Bone marrow (tissue), 2 donors: ENCODE results near the gene SCN11A.
A peak's percentile ranks its signal among the peaks of the same experiment; 100 is the strongest.

ENCODE experiments used
- DNase-seq, 2 donors: peaks; one replicate each; lab custom pipeline; 2025; lab: John Stamatoyannopoulos, UW

Gene SCN11A

DNA sequence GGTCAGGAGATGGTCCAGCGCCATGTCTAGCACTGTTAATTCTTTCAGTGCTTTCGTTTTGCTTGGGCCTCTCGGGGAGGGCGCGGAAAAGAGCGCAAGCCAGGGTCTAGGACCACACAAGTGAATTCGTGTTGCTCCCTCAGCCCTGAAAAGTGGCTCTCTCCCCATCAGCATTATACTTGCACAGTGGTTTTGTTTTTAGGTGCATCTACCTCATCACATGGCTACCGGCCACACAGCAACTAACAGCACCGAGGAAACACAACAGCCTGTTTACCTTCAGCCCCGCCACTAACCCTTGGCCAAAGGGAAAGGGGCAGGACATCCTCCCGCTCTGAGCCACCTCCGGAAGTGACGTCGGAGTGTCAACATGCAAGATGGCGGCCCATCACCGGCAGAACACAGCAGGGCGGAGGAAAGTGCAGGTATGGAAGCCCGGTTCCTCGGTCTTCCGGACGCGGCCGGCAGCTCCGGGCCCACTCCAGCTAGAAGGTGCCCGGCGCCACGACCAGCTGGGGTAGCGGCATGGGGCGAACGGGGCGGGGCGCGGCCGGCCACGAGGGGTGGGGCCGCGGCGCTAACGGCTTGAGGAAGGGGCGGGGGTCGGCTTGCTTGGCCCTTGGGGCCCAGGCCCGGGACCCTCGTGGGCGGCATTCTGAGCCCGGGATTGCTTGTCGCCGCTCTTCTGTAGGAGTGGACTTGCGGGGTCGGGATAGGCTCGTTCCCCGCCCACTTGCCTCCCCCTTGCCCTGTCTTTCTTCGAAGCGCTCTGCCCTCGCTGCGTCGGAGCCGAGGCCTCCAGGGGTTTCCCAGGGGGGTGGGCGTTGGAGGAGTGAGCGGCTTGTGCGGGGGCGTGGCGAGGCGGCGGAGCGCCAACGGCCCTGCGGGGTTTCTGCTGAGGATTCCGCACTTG, at the start of gene SCN11A, which contains the start of gene WDR48:
Gene SCN11A (minus strand): TSS at position 296 of the 913 bp plus-strand sequence. CDS start 101,582 bp downstream, outside the sequence.
Gene WDR48 (plus strand): TSS at position 368 of the 913 bp plus-strand sequence. CDS start 10 bp downstream, at position 378.
- DNase-seq = peak; percentile 75 to 78

- peak in 1 of 2 donors; percentile 44 for DNase-seq
Observed at GRCh38 chr3:39101022-39101689, 49.4 kb upstream of the SCN11A start.

DNA sequence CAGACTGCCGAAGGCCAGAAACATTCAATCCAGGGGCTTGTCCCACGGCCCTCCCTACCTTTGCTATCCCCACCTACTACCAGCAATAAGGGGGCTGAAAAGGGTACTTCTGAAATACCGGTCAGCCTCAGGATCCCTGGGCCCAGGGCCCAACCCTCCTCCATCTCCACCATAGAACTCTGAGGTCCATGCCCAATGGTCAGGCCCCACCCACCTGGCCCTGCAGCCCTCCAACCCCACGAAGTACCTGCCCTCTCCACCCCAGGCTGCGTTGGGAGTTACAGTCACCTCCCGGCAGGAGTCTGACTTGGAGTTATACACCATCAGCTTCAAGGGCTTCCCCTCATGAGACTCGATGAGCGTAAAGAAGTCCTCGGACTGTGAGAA, 48.7 kb upstream of the SCN11A start:
- no peak for DNase-seq

DNA sequence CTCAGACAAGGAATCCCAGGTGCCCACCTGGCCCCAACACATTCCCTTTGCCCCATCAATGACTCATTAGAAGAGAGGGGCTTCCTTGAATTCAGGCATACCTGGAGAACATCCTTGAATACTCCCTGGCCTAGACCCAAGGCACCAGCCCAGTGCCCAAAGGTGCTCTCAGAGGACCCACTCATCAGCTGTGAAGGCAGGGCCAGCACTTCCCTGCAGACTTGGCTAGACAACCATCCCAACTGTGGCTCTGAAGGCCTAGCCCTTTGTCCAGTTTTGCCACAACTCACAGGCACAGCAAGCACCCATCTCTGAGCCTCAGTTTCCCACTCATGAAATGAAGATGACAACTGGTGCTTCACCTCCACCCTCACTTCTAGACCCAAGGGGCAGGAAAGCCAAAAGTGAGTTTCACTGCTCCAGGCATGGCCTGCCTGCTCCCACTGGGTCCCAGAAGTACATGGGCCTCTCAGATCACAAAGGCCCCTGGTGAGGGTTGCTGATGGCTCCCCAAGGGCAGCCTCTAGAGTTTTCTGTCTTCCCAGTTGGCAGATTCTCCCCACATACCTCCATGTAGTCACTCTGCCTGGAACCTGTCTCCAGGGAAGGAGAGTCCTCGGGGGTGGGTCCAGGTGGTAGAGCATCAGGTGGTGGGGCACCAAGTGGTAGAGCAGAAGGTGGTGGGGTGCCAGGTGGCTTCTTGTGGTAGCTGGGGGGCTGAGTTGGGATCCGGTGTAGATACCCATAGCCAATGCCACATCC, 48.2 kb upstream of the SCN11A start:
- no peak for DNase-seq

DNA sequence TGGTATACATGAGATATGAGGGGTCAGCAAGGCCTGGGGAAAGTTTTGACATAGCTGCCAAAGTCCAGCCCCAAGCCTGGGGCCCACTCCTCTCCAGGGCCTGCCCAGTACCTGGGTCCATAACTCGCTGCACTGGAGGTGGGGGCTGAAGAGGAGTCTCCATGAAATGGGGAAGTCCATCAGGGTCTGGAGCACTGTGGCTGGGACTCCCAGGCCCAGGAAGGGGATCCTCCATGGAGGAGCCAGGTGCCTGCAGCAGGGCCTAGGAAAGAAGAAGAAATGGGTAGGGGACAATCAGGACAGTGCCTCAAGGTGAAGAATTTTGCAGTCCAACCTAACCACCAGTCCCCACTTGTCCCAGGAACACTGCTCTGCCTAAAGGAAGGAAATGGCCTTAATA, 47.5 kb upstream of the SCN11A start:
- no peak for DNase-seq

DNA sequence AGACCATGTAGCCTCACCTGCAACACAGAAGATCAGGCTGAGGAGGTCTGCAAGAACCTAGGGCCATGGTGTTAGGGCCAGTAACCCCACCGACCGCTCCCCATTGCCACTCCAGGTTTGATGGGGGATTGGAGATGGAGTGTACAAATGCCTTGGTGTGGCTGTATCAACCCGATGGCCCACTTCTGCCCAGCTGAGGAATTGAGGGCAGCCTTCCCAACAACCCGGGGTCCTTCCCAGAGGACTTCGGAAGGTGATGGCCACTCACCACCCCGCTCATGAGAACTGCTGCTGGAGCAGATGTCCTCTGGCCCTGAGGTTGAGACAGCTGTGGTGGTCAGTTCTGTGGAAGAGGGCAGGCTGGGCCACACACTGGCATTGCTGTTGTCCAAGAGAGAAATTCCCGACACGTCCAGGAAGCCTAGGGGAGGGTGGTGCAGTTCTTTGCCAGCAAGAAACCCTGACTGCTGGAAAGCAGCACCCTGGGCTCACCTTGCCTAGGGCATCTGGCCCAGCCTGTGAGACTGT, 46.8 kb upstream of the SCN11A start:
- no peak for DNase-seq

DNA sequence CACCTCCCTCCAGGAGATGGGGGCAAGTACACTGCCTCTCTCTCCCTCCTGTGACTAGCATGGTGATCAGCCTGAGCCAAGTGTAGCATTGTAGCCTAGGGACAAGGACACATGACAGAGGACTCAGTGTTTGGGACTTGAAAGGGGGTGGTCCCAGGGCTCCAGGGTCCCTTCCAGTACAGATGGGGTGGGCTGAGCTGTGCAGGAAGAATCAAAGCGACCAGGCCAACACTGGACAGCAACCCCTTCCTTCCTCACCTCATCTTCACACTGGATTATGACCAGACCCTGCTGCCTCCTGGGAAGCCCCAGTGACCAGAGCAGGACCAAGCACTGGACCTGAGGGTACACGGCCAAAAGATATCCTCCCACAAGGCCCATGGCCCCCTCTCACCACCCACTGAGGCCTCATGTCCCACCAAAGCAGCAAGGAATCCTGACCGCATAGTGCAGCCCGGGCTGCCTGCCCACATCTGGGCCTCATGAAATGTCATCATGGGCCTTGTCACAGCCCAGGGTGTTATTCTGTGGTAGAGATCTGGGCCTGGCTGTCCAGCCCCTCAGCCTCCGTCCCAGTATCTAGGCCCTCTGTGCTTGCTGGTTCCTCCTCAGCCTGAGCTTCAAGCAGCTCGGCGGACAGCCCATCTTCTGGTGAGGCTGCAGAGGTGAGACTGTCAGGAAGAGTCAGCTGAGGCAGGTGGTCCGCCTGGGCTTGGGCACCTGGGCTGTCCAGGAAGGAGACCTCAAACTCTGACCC, 46.1 kb upstream of the SCN11A start:
- no peak for DNase-seq

DNA sequence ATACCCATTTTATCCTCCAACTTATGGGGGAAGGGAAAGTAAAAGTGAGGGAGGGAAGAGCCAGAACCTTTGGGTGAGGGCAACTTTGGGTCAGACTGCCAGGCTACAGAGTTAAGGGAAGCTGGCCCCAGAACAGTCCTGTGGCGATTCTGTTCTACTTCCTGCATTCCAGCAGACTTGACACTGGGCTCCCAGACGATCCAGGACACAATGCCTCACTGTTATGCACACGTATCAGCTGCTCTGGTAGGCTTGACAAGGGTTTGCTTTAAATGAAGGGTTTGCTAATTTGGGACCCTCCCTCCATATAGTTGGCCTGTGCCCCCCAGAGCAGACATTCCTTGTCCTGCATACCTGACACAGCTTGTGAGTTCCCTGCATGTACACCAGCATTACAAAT, 45.0 kb upstream of the SCN11A start:
- DNase-seq = no peak

DNA sequence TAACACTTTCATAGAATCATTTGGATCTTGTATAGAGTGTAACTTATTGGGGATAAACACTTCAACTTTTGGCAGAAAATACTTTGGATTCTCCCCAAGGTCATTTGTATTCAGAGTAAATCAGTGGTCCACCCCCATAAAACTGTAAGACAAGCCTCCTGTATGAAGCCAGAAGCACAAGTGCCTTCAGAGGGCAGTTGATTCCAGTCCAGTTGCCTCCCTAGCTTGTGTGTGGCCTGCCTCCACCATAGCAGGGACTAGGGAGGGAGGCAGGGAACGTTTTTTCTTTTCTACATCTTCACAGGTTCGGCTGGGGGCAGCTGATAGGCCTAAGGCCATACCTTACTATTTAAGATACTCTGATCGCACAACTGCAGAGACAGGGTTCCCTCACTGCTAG, 44.0 kb upstream of the SCN11A start:
- no peak for DNase-seq

DNA sequence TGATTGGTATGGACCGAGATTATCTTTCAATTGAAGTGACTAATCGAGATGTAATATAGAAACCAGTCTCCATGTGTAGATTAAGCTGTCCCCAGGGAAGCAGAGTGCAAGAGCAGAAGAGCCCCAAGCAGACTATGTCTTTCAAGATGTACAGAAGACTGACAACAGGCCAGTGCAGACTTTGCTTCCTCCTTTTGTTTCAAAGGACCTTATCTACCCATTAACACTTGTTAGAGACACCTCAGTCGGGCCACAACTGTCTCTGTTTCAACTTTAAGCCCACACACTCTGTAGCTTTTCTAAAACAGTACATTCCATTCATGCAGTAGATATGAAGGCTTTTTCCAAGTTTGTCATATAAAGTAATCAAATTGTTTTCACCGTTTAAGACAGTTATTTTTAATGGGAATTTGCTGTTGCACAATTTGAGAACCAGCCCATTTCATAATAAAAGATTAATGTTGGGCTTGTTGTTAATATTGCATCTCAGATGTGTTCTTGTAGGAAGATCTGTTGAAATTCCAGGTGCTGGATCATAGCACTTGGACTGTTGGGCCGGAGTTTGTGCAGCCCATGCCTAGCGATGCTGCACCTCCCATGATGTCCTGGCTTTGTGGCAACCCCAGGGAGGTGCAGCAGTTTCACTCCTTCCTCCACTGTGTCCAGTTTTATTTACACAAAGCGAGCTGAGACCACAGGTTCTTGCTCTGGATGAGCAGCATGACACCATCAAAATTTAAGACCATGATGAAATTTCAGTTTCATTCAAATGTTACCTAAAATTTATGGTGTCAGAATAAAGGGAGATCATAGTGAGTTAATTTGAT, 43.3 kb upstream of the SCN11A start:
- no peak for DNase-seq

DNA sequence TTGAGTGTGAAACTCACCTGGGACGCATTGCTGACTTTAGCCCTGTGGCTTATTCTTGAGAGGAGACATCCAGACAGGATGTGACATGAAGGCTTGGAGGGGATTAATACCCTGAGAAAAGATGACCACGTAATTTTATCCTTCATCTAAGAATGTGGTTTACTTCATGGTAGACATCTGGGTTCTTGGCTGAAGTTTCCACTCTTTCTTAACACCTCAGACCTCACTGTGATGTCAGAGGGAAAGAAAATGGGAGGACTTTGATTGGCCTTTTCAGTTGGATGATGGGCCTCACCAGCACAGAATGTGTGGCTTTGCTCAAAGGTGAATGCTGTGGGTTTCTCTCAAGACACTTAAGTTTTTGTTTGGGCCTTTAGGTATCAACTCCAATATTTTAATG, 39.2 kb upstream of the SCN11A start:
- DNase-seq = no peak

DNA sequence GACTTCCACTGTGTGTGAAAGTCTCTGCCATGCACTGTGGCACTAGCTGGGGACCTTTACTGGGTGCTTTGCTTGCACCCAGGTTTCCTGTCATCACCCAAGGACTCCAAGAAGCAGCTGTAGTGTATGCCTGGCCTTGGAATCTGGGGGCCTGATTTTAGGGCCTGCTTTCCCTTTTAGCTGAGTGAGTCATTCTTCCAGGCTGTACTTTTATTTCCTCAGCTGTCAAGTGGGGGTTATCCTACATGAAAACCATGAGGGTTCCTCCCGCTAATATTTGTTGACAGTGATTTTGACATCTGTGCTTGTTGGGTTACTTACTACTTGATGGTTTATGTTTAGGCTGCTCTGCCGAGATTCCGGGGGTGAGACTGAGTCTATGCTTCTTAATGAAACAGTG, 37.1 kb upstream of the SCN11A start:
- DNase-seq = no peak

DNA sequence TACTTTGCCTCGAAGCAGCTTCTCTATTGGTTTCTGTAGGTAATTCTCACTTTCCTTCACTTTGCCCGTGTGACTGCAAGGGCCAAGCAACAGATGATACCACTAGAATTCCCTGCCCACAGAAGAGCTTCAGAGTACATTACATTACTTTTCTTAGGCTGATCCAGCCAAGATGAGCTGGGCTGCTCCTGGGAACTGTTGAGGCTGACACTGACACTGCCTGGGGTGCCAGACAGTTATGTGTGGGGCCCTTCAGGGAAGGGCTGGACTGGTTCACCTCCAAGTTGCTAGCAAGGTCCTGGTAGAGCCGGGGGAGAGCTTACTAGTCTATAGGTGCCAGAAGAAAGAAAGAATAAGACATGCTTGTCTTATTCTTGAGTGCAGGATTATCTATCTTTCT, 36.7 kb upstream of the SCN11A start:
- no peak for DNase-seq

DNA sequence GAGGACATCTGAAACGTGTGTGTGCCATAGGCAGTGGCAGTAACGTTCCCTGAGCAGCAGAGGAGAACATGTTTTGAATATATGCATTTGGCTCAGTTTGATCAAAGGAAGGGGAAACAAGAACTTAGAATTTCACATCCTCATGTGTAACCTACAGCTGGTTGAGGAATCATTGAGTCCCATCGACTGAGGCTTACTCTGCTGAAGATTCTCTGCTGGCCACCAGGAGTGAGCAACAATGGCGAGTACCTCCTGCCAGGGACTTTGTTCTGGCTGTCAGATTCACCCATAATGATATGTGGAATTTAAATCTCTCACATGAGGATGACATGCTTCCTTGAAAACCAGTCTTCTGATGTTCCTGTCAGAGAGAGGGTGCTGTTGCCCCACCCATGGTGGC, 34.4 kb upstream of the SCN11A start:
- no peak for DNase-seq

- no peak for DNase-seq
Observed at GRCh38 chr3:39082666-39083313, 31.0 kb upstream of the SCN11A start.

DNA sequence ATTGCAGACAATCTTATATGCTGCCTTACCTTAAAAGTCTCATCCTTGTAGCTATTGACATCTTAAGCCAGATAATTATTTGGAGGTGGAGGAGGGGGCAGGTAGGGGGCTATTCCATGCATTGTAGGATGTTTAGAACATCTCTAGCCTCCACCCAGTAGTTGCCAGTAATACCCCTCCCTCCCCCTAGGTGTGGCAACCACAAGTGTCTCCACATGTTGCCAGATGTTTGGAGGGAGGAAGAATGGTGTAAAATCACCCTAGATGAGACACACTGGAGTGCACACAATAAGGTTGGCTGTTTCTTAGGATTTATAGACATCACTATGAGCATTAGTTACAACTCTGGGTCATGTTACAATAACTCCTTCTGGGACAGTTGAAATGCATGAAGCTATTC, 28.3 kb upstream of the SCN11A start:
- DNase-seq = no peak

GRCh38 chr3:39079530-39079929, 27.8 kb upstream of the SCN11A start:
- no peak for DNase-seq

- no peak for DNase-seq
Observed at GRCh38 chr3:39075910-39076309, 24.2 kb upstream of the SCN11A start.

DNA sequence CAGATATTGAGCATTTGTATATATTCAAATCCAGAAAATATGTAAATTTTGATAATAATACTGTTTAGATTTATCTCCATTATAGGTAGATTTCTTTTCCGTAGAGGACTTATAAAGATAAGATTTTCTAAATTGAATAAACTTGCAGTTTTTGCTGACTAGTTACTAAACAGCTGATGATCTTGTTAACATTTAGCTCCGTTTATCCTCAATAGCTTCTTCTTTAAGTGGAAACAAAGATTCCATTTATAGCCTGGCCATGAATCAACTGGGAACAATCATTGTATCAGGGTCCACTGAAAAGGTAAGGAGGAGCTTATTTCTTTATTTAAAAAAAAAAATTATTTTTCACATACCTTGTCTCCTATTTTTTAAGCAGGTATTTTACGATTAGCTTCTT, 16.8 kb upstream of the SCN11A start:
- no peak for DNase-seq

- no peak for DNase-seq
Observed at GRCh38 chr3:39067286-39067685, 15.5 kb upstream of the SCN11A start.
